ENCODE measurements around the gene KLK3. TPM values are rescaled to one million over a fixed set of nuclear protein-coding genes. Genes with fewer than 3 reads are reported as not detected.

Gene KLK3
- total and polyA plus RNA-seq, 2 of the 8 experiments (the other 6 are each of a cell fraction or from before 2014, with no cell fraction given) = 0.08 TPM; not detected in 1

DNA sequence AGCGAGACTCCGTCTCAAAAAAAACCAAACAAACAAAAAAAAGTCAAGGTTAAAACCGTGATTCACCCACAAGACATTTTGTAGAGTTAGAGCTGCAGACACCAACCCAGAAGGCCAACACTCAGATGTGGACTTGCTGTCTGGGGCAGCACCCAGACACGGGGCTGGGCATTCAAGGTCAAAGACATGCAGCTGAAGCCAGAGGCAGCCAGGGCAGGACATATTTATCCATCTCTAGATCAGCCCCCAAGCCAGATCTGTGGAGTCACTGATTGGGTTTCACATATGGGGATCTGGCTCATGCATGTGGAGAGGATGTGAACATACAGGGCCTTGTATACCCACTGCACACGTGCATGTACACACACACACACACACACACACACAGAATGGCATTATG lies 24.9 kb upstream of the KLK3 start (continued):
- TF ChIP-seq BRCA1 (IDR thresholded peaks at IDR 0.05; ENCODE audit: low read depth, low read length) = no peak
- TF ChIP-seq SIN3A (conservative IDR thresholded peaks at IDR 0.05 in 1 of 2, IDR thresholded peaks at IDR 0.05 in 1 of 2; ENCODE audit: low read depth in 1 of 2, low read length in 2 of 2) = no peak
- TF ChIP-seq, protein P1, sequence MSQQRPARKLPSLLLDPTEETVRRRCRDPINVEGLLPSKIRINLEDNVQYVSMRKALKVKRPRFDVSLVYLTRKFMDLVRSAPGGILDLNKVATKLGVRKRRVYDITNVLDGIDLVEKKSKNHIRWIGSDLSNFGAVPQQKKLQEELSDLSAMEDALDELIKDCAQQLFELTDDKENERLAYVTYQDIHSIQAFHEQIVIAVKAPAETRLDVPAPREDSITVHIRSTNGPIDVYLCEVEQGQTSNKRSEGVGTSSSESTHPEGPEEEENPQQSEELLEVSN (IDR thresholded peaks at IDR 0.05) = no peak
- no peak for TF ChIP-seq SIRT6 (IDR thresholded peaks at IDR 0.05; ENCODE audit: low read length)
- TF ChIP-seq GTF2F1 (IDR thresholded peaks at IDR 0.05; ENCODE audit: borderline replicate concordance, low read depth, low read length) = no peak
- no peak for TF ChIP-seq NANOG (IDR thresholded peaks at IDR 0.05; ENCODE audit: insufficient read depth, low read depth, low read length, poor library complexity, severe bottlenecking)

Measured in H1 (cell line).